NCI-H526 (cell line): ENCODE measurements around the gene PDCD10.

ENCODE experiments used
- DNase-seq, 2 experiments: peaks; one replicate each; lab custom pipeline; 2025; lab: John Stamatoyannopoulos, UW

The PDCD10 gene

GRCh38 chr3:167679526-167679925 is 55.2 kb downstream of the PDCD10 start:
- DNase-seq = no peak

DNA sequence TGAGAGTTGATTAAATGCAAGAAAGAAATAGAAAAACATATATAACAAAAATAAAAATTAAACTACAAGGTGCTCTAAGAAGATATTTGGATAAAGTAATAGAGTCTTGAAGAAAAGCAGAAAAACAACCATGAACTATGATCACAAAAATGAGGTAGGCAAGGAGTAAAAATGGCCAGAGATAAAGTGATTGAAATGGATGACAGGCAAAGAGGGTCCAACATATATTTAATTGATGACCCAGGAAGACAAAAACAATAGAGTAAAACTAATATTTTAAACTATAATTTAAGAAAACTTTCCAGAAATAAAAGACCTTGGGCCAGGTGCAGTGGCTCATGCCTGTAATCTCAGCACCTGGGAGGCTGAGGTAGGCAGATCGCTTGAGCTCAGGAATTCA is 58.8 kb downstream of the PDCD10 start:
- no peak for DNase-seq

DNA sequence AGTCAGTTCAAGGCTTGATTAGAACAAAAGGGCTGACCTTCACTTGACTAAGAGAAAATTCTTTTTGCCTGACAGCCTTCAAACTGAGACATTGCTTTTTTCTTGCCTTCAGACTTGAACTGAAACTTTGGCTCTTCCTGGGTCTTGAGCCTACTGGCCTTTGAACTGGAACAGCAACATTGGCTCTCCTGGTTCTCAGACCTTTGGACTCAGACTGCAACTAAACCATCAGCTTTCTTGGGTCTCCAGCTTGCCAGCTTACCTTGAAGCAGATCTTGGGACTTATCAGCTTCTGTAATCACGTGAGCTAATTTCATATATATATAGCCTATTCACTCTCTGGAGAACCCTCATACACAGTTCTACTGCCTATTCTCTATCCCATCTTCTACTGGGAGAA is 61.5 kb downstream of the PDCD10 start:
- DNase-seq = no peak

DNA sequence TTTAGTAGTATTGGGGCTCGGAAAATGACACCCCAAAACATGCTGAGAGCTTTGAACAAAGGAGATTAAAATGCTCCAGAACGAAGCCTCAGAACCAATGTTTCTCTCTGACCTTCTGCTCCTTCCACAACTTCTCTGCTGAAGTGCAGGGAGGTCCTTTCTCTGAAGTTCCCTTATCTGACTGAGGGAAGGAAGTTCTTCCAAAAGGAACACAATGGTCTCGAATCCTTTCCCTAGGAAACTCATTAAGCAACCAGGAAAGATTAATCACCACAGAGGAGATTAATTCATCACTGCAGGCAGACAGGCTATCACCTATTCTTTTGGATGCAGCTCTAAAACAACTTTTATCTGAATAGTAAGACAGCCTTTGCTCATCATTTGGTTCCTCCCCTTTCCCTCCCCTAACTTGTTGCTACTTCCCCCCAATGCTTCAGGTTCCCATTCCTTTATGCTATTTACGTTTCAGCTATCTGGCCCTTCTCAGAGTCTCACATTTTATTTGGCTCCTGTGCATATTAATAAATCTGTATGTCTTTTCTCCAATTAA is 62.7 kb downstream of the PDCD10 start:
- DNase-seq = no peak

GRCh38 chr3:167669699-167670098 is 65.0 kb downstream of the PDCD10 start:
- DNase-seq = no peak

DNA sequence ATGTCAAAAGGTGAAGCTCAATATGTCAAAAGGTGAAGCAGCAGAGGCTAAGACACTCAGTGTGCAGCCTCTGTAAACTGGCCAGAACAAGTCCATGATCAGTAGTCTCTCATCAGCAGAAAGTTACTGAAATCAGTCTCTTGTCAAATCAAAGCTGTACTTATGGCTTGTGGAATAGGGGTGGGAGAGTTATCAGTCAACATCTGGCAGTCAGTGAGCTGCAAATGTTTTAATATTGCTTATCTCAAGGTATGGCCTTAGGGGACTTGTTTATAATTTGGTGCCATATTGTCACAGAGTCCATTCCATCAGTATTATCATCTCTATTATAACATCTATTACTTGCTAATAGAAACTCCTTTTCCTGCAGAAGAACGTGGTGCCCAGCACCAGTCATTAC is 66.0 kb downstream of the PDCD10 start:
- no peak for DNase-seq

GRCh38 chr3:167666563-167666962 is 68.1 kb downstream of the PDCD10 start:
- peak; percentile 3 to 4 for DNase-seq

GRCh38 chr3:167662919-167663400 is 71.7 kb downstream of the PDCD10 start:
- DNase-seq = no peak

DNA sequence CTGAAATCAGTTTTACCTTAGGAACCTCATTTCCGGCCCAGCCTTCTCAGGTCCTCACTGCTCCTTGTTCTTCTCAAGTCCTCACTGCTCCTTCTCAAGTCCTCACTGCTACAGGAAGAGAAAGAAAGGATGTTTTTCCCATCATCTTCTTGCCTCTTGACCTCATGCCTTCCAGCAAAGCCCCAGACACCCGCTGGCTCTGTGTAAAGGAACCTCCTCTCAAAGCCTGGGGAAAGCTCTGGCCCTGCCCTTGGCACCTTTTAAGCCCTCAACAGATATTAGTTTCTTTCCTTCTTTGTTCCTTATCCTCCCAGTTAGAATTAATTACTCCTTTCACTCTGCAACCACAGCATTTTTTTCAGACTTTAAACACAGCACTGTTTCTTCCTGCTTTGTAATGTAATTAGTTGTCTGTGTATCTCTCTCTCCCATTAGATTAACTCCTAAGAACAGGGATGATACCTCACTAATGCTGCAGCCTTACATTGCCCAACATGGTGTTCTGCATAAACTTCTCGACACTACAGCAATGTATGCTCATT is 76.9 kb downstream of the PDCD10 start:
- DNase-seq = no peak

- DNase-seq = no peak
Observed at GRCh38 chr3:167656821-167657220, 77.9 kb downstream of the PDCD10 start.

DNA sequence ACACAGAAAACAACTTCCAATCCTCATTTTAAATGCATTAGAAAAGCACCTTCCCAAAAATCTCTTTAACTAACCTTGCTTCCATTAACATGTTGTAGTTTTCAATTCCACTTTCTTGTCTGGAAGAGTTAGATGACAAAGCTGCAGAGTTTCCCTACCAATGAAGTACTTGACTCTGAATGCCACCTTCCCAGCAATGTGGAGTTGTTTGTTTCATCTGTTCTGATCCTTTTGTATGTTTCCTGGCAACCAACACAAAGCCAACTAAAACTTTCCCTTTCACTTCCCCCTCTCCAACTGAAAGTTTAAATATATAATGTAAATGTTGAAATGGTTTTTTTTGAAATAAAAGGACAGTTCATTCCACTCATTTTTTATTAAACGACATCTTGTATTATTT is 80.9 kb downstream of the PDCD10 start, which contains the start of gene WDR49:
TSS of gene WDR49 (minus strand) at position 183 of the 400 bp plus-strand sequence. CDS start 517 bp downstream, outside the sequence.
- no peak for DNase-seq

GRCh38 chr3:167653155-167653554 is 81.5 kb downstream of the PDCD10 start:
- no peak for DNase-seq

DNA sequence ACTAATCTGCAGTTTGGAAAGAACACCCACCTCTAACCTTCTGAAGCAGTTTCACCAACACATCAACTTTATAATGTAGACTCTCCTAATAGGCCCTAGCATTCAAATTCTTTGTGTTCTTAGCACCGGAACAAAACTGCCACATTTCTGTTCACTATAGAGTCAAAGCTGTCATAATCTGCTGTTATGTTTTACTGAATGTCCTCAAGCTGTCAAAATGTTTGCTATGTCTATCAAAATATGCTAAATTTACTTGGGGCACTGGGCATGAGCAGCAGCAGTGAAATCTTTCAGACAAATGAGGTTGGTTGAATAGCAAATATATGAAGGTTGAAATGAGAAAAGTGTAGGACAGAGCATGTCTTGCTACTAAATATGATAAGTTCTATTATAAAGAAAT is 82.9 kb downstream of the PDCD10 start:
- no peak for DNase-seq

DNA sequence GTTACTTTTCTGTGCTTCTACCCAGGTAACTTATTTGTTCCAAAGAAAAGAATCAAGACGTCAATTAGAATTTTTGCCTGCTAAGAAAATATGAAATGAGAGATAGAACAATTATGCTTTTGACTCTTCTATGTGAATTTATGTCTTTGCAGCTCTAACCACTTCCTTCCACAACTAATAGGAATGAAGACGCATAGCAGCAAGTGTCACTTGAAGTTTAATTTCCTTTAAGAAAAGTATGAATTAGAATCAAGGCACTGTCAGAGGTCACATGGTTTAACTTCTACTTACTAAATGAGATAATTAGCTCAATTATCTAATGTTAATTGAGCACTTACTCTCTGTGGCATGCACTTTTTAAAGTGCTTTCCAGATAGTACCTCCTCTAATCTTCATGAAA is 84.2 kb downstream of the PDCD10 start:
- DNase-seq = no peak

GRCh38 chr3:167649746-167650145 is 84.9 kb downstream of the PDCD10 start:
- no peak for DNase-seq

DNA sequence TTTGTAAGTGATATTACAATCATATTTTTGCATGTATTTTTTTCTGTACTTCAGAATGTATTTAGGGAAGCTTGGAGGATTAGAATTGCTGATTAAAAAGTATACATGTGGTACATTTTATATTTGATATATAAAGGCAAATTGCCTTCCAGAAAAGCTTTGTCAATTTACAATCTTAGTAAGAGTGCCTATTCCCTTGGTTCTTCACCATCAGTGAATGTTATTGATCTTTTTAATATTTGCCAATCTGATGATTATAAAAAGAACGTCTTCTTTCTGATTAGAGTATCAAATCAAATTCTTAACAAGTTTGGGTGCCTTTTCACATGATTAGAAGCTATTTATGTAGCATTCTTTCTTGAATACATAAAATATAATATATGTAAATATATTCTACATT is 90.1 kb downstream of the PDCD10 start:
- DNase-seq = no peak
